Measurements from ENCODE around the gene ACOT11. TPM values are rescaled to one million over a fixed set of nuclear protein-coding genes. Genes with fewer than 3 reads are reported as not detected.
A peak's percentile ranks its signal among the peaks of the same experiment; 100 is the strongest.

ACOT11 gene
- total and polyA plus RNA-seq, 2 of the 4 experiments (the other 2 are of a cell fraction), result 2.5 to 2.7 TPM

- dilution Hi-C loops (cut with HindIII; ENCODE audit: low sequenced_read_pairs, unreplicated experiment), result no loop called here
- no peaks in the 10 kb centered on the region for H3K9me1 ChIP-seq (ENCODE audit: insufficient read depth, low read length)
- no peaks in the 10 kb centered on the region for H3K9me3 ChIP-seq (ENCODE audit: control insufficient read depth, insufficient read depth, low read length)
- ATAC-seq (ENCODE audit: low read depth), result no peak
- intact Hi-C loops (cut with micrococcal nuclease), result no loop called here
- no peaks in the 10 kb centered on the region for H3K4me1 ChIP-seq (ENCODE audit: control insufficient read depth, insufficient read depth, low read length)
- POLR2A ChIA-PET (ENCODE audit: unreplicated experiment), result no interaction called here
- no peaks in the 10 kb centered on the region for H3K36me3 ChIP-seq (ENCODE audit: control insufficient read depth, insufficient read depth, low read length)
- no peak overlapping the region for H3K14ac ChIP-seq (replicated peaks; ENCODE audit: low read depth, low read length)
- H3K18ac ChIP-seq (ENCODE audit: low read depth, low read length), result no peak overlapping the region
- H3K4me2 ChIP-seq (ENCODE audit: low read depth, low read length), result no peak overlapping the region
- no peak overlapping the region for H2AK5ac ChIP-seq (ENCODE audit: low read depth, low read length)
- DNase-seq, result peak; percentile 27
- WGBS, 2 experiments (ENCODE audit: extremely low coverage in 2 of 2, insufficient read length in 1 of 2), result no CpG with 5 or more reads among the region's 2 CpGs
- CTCF ChIA-PET, result no interaction called here
- H3K79me1 ChIP-seq (ENCODE audit: low read depth in 1 of 2, low read length in 2 of 2), result no peaks in the 10 kb centered on the region
- H3K56ac ChIP-seq (ENCODE audit: extremely low read depth, insufficient read depth, low read length), result no peak overlapping the region
- no peak overlapping the region for H4K91ac ChIP-seq (ENCODE audit: insufficient read depth, low read depth, low read length)
- no peak overlapping the region for H3K4me3 ChIP-seq (ENCODE audit: insufficient read depth, low read depth, low read length)
- H3K27me3 ChIP-seq (ENCODE audit: control insufficient read depth, insufficient read depth, low read length), result peaks cover 24% of the 10 kb centered on the region
- H4K8ac ChIP-seq (ENCODE audit: low read depth in 2 of 2, low read length in 2 of 2), result no peak overlapping the region
- no peak overlapping the region for H3K23ac ChIP-seq (ENCODE audit: low read depth, low read length)
- H4K5ac ChIP-seq (ENCODE audit: low read depth, low read length), result no peak overlapping the region
- H2BK5ac ChIP-seq (ENCODE audit: low read depth, low read length, poor library complexity, severe bottlenecking), result no peak overlapping the region
- H3K27ac ChIP-seq (ENCODE audit: insufficient read depth, low read length), result no peak overlapping the region
- no peak overlapping the region for H2BK15ac ChIP-seq (ENCODE audit: low read depth, low read length)
- no TSS peak for BruUV-seq (replicated peaks)
- no peak for TF ChIP-seq POLR2A (IDR thresholded peaks at IDR 0.05; ENCODE audit: low read depth, low read length)
- no peak for TF ChIP-seq MAZ (IDR thresholded peaks at IDR 0.05; ENCODE audit: borderline replicate concordance, low read depth, low read length)
- no peak for TF ChIP-seq SMC3 (IDR thresholded peaks at IDR 0.05; ENCODE audit: low read depth, low read length)
- no peak for TF ChIP-seq FOS (IDR thresholded peaks at IDR 0.05; ENCODE audit: low read depth, low read length)
- no peak for TF ChIP-seq USF2 (IDR thresholded peaks at IDR 0.05; ENCODE audit: low read depth, low read length)
- no peak for TF ChIP-seq RAD21 (IDR thresholded peaks at IDR 0.05; ENCODE audit: low read length)
- TF ChIP-seq MXI1 (IDR thresholded peaks at IDR 0.05; ENCODE audit: borderline replicate concordance, low read depth, low read length), result no peak
- TF ChIP-seq CHD1 (IDR thresholded peaks at IDR 0.05; ENCODE audit: low read depth, low read length), result no peak
- no peak for TF ChIP-seq CTCF (conservative IDR thresholded peaks at IDR 0.05; ENCODE audit: low read depth, low read length)
- no peak for TF ChIP-seq NFE2L2 (IDR thresholded peaks at IDR 0.05; ENCODE audit: low read depth, low read length)
- TF ChIP-seq MAFK (IDR thresholded peaks at IDR 0.05; ENCODE audit: low read depth, low read length), result no peak
- peak overlapping the region; percentile 5 for H2AFZ ChIP-seq (replicated peaks; ENCODE audit: low read length, poor library complexity)
- in situ Hi-C loops (cut with MboI; ENCODE audit: low sequenced_read_pairs), result no loop called here
- no peak overlapping the region for H2AK9ac ChIP-seq (replicated peaks; ENCODE audit: low read depth, low read length, poor library complexity)
- no peak overlapping the region for H3K9ac ChIP-seq (ENCODE audit: low read depth, low read length)
- H2BK120ac ChIP-seq (ENCODE audit: low read depth, low read length), result no peak overlapping the region
- no peak overlapping the region for H2BK20ac ChIP-seq (ENCODE audit: low read depth, low read length)
- no peaks in the 10 kb centered on the region for H4K20me1 ChIP-seq (ENCODE audit: insufficient read depth, low read length)
- no peak overlapping the region for H3K4ac ChIP-seq (ENCODE audit: low read depth, low read length)
Observed at GRCh38 chr1:54614024-54614423, 66.0 kb downstream of the ACOT11 start.
